SK-N-DZ (cell line): ENCODE data around the gene G0S2.
A peak's percentile ranks its signal among the peaks of the same experiment; 100 is the strongest.
"Not testable (repeated sequence)": the region's sequence is repeated elsewhere in the genome, so short reads cannot be mapped to it uniquely, and the experiment has no call there.

Experiments
- DNase-seq: peaks from one replicate; pipeline ENCODE4 v3.0.0-alpha.2; 2015; ENCODE audit warnings: low spot score

G0S2 gene

GRCh38 chr1:209675565-209676154, 448 bp downstream of the G0S2 start:
- DNase-seq, result peak; percentile 42

GRCh38 chr1:209678981-209679539, 3.8 kb downstream of the G0S2 start:
- DNase-seq, result no peak

- DNase-seq, result no peak
These were observed 10.6 kb downstream of the G0S2 start for GRCh38 chr1:209685821-209686220.

GRCh38 chr1:209686322-209686721, 11.1 kb downstream of the G0S2 start:
- DNase-seq, result no peak

- DNase-seq, result no peak
These were observed 13.6 kb downstream of the G0S2 start for GRCh38 chr1:209688746-209689234.

GRCh38 chr1:209689477-209689876, 14.3 kb downstream of the G0S2 start:
- DNase-seq, result no peak

- no peak for DNase-seq
These were observed 16.0 kb downstream of the G0S2 start for GRCh38 chr1:209691237-209691636.

GRCh38 chr1:209692296-209692695, 17.1 kb downstream of the G0S2 start:
- no peak for DNase-seq

GRCh38 chr1:209692745-209693504, 17.7 kb downstream of the G0S2 start:
- peak; percentile 63 for DNase-seq

- no peak for DNase-seq
These were observed 21.5 kb downstream of the G0S2 start for GRCh38 chr1:209696673-209697072.

- no peak for DNase-seq
These were observed 21.9 kb downstream of the G0S2 start for GRCh38 chr1:209697126-209697525.

- DNase-seq, result not testable (repeated sequence)
These were observed 25.5 kb downstream of the G0S2 start for GRCh38 chr1:209700686-209701085.

GRCh38 chr1:209702832-209703231, 27.6 kb downstream of the G0S2 start:
- no peak for DNase-seq

- no peak for DNase-seq
These were observed 28.8 kb downstream of the G0S2 start for GRCh38 chr1:209703834-209704504.

GRCh38 chr1:209704584-209704983, 29.4 kb downstream of the G0S2 start, which contains the start of gene HSD11B1:
TSS of gene HSD11B1 (plus strand) at chr1:209704846. CDS start at chr1:209704943, 97 bp downstream.
- DNase-seq, result no peak

GRCh38 chr1:209705033-209705598, 29.9 kb downstream of the G0S2 start:
- no peak for DNase-seq

GRCh38 chr1:209706622-209707021, 31.4 kb downstream of the G0S2 start:
- DNase-seq, result no peak

GRCh38 chr1:209707308-209707707, 32.1 kb downstream of the G0S2 start:
- DNase-seq, result no peak

- no peak for DNase-seq
These were observed 33.1 kb downstream of the G0S2 start for GRCh38 chr1:209708297-209708696.

GRCh38 chr1:209710093-209710492, 34.9 kb downstream of the G0S2 start:
- DNase-seq, result no peak

- no peak for DNase-seq
These were observed 35.6 kb downstream of the G0S2 start for GRCh38 chr1:209710847-209711246.

- no peak for DNase-seq
These were observed 39.1 kb downstream of the G0S2 start for GRCh38 chr1:209714338-209714737.
